A549 (cell line): Measurements from ENCODE around the gene SLC35E1.

ENCODE experiments used
- BHLHE40 ChIP-seq: IDR thresholded peaks from 2 replicates; pipeline ENCODE4 v1.6.1; 2012; ENCODE audit warnings: low read depth, low read length, inconsistent platforms
- CBX8 ChIP-seq: fragments of 200-600 bp; sonication (generic); IDR thresholded peaks from 2 replicates; pipeline ENCODE4 v1.6.1; 2016
- ESRRA ChIP-seq: fragments of 150-350 bp; IDR thresholded peaks from 2 replicates; pipeline ENCODE4 v1.6.1; 2014; ENCODE audit warnings: mild to moderate bottlenecking, low read length, borderline replicate concordance
- POLR2A ChIP-seq: IDR thresholded peaks from 2 replicates; pipeline ENCODE4 v1.6.1; 2012; ENCODE audit warnings: mild to moderate bottlenecking, low read length
- POLR2AphosphoS2 ChIP-seq: conservative IDR thresholded peaks from 2 replicates; pipeline ENCODE4 v1.6.1; 2012; ENCODE audit warnings: low read length, improper control_type of control experiment, inconsistent platforms
- RAD21 ChIP-seq, 2 experiments: fragments of >200 bp in 1 of 2; sonication (Bioruptor Twin) in 1 of 2; formaldehyde crosslinking in 1 of 2; IDR thresholded peaks in 1 of 2; conservative IDR thresholded peaks in 1 of 2; 2 replicates in 1 of 2; 3 replicates in 1 of 2; pipeline ENCODE4 v1.6.1; 2012 to 2018; ENCODE audit warnings: inconsistent platforms in 1 of 2
- RCOR1 ChIP-seq: fragments of 150-350 bp; IDR thresholded peaks from 2 replicates; pipeline ENCODE4 v1.6.1; 2014; ENCODE audit warnings: antibody characterized with exemption, low read length, low read depth
- TF ChIP-seq, protein P1 (sequence below): fragments of >200 bp; sonication (Bioruptor Twin); formaldehyde crosslinking; IDR thresholded peaks from 3 replicates; pipeline ENCODE4 v1.5.1; 2016
- TF ChIP-seq, protein P2 (sequence below): IDR thresholded peaks from 2 replicates; pipeline ENCODE4 v1.6.1; 2012
- TF ChIP-seq, protein P3 (sequence below): fragments of 200-600 bp; sonication (generic); IDR thresholded peaks from 2 replicates; pipeline ENCODE4 v1.6.1; 2016; ENCODE audit warnings: antibody characterized with exemption, mild to moderate bottlenecking, moderate library complexity

DNA sequence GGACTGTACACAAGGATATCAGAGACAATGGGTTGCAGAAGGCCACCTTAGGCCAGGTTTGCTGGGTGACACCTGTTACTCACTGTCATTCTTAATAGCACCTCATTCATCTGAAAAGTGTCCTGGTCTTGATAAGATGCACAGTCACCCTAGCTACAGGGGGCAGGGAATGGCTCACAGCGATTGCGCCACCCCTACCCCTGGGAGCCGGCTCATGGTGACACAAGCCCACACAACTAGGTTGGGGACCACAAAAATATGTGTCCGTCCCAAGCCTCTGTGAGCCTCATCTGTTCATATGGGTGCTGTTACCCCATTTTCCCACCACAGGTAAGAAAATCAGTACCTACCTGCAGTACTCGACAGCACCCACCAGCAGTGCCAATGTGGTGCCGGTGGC, 32.4 kb upstream of the SLC35E1 start:
- no peak for TF ChIP-seq BHLHE40
- TF ChIP-seq, protein P1, sequence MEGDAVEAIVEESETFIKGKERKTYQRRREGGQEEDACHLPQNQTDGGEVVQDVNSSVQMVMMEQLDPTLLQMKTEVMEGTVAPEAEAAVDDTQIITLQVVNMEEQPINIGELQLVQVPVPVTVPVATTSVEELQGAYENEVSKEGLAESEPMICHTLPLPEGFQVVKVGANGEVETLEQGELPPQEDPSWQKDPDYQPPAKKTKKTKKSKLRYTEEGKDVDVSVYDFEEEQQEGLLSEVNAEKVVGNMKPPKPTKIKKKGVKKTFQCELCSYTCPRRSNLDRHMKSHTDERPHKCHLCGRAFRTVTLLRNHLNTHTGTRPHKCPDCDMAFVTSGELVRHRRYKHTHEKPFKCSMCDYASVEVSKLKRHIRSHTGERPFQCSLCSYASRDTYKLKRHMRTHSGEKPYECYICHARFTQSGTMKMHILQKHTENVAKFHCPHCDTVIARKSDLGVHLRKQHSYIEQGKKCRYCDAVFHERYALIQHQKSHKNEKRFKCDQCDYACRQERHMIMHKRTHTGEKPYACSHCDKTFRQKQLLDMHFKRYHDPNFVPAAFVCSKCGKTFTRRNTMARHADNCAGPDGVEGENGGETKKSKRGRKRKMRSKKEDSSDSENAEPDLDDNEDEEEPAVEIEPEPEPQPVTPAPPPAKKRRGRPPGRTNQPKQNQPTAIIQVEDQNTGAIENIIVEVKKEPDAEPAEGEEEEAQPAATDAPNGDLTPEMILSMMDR: no peak
- no peak for TF ChIP-seq ESRRA
- no peak for TF ChIP-seq CBX8
- no peak for TF ChIP-seq RAD21 (conservative IDR thresholded peaks at IDR 0.05 in 1 of 2, IDR thresholded peaks at IDR 0.05 in 1 of 2)
- TF ChIP-seq POLR2AphosphoS2: no peak
- TF ChIP-seq POLR2A: no peak
- TF ChIP-seq RCOR1: no peak
- TF ChIP-seq, protein P2, sequence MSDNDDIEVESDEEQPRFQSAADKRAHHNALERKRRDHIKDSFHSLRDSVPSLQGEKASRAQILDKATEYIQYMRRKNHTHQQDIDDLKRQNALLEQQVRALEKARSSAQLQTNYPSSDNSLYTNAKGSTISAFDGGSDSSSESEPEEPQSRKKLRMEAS: no peak
- TF ChIP-seq, protein P3, sequence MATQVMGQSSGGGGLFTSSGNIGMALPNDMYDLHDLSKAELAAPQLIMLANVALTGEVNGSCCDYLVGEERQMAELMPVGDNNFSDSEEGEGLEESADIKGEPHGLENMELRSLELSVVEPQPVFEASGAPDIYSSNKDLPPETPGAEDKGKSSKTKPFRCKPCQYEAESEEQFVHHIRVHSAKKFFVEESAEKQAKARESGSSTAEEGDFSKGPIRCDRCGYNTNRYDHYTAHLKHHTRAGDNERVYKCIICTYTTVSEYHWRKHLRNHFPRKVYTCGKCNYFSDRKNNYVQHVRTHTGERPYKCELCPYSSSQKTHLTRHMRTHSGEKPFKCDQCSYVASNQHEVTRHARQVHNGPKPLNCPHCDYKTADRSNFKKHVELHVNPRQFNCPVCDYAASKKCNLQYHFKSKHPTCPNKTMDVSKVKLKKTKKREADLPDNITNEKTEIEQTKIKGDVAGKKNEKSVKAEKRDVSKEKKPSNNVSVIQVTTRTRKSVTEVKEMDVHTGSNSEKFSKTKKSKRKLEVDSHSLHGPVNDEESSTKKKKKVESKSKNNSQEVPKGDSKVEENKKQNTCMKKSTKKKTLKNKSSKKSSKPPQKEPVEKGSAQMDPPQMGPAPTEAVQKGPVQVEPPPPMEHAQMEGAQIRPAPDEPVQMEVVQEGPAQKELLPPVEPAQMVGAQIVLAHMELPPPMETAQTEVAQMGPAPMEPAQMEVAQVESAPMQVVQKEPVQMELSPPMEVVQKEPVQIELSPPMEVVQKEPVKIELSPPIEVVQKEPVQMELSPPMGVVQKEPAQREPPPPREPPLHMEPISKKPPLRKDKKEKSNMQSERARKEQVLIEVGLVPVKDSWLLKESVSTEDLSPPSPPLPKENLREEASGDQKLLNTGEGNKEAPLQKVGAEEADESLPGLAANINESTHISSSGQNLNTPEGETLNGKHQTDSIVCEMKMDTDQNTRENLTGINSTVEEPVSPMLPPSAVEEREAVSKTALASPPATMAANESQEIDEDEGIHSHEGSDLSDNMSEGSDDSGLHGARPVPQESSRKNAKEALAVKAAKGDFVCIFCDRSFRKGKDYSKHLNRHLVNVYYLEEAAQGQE: no peak
